HepG2 (cell line): Measurements from ENCODE around the gene SPAG7. TPM values are rescaled to one million over a fixed set of nuclear protein-coding genes. Genes with fewer than 3 reads are reported as not detected.

Experiments used
- CHD2 ChIP-seq: IDR thresholded peaks from 2 replicates; pipeline ENCODE4 v1.6.1; 2011; ENCODE audit warnings: low read depth, low read length, improper control_type of control experiment
- HNRNPK ChIP-seq: fragments of 200-400 bp; formaldehyde crosslinking; IDR thresholded peaks from 2 replicates; pipeline ENCODE4 v1.6.1; 2018; ENCODE audit warnings: low read length, low read depth, moderate library complexity, mild to moderate bottlenecking; ENCODE audit not compliant: poor library complexity, severe bottlenecking
- KLF9 ChIP-seq: IDR thresholded peaks from 2 replicates; pipeline ENCODE4 v1.6.1; 2016; ENCODE audit warnings: low read depth
- NR2F1 ChIP-seq, 2 experiments: fragments of 450-650 bp in 1 of 2; formaldehyde crosslinking in 1 of 2; IDR thresholded peaks; 2 replicates each; pipeline versions ENCODE4 v1.5.0 to v1.6.1; 2016 to 2020; ENCODE audit warnings: mild to moderate bottlenecking in 1 of 2, missing compliant biosample characterization in 1 of 2, missing genetic modification reagents in 1 of 2, moderate library complexity in 1 of 2
- PHF5A ChIP-seq: IDR thresholded peaks from one replicate; pipeline ENCODE4 v1.6.1; 2018; ENCODE audit warnings: low read depth, missing genetic modification reagents; ENCODE audit not compliant: unreplicated experiment
- POLR2G ChIP-seq: fragments of 200-400 bp; formaldehyde crosslinking; IDR thresholded peaks from 2 replicates; pipeline ENCODE4 v1.6.1; 2018; ENCODE audit warnings: mild to moderate bottlenecking, low read depth, low read length, moderate library complexity
- SIN3A ChIP-seq: IDR thresholded peaks from 2 replicates; pipeline ENCODE4 v1.6.1; 2011; ENCODE audit warnings: low read depth, mild to moderate bottlenecking, control low read depth, low read length, borderline replicate concordance
- SIX1 ChIP-seq: sonication (generic); formaldehyde crosslinking; IDR thresholded peaks from 2 replicates; pipeline ENCODE4 v1.4.0; 2020; ENCODE audit warnings: missing genetic modification reagents, borderline replicate concordance
- SYNCRIP ChIP-seq: fragments of 200-400 bp; formaldehyde crosslinking; IDR thresholded peaks from 2 replicates; pipeline ENCODE4 v1.6.1; 2018; ENCODE audit warnings: mild to moderate bottlenecking, low read depth, low read length; ENCODE audit not compliant: insufficient read depth
- TARDBP ChIP-seq: sonication (generic); formaldehyde crosslinking; IDR thresholded peaks from 2 replicates; pipeline ENCODE4 v1.8.0; 2022; ENCODE audit warnings: mild to moderate bottlenecking, missing genetic modification reagents
- TEAD3 ChIP-seq: optimal IDR thresholded peaks from 2 replicates; pipeline ENCODE3; 2016; ENCODE audit warnings: borderline replicate concordance
- YEATS2 ChIP-seq: sonication (generic); formaldehyde crosslinking; IDR thresholded peaks from 2 replicates; pipeline ENCODE4 v1.4.0; 2020; ENCODE audit warnings: missing genetic modification reagents, borderline replicate concordance
- ZBTB7A ChIP-seq: sonication (generic); formaldehyde crosslinking; IDR thresholded peaks from 2 replicates; pipeline ENCODE4 v1.8.0; 2022; ENCODE audit warnings: mild to moderate bottlenecking, missing genetic modification reagents
- ZFP36 ChIP-seq: fragments of 150-350 bp; IDR thresholded peaks from 2 replicates; pipeline ENCODE4 v1.6.1; 2018; ENCODE audit warnings: borderline replicate concordance, low read length, low read depth; ENCODE audit not compliant: partially characterized antibody
- ZNF24 ChIP-seq: fragments of 450-650 bp; IDR thresholded peaks from 2 replicates; pipeline ENCODE4 v1.6.1; 2017; ENCODE audit warnings: antibody characterized with exemption, mild to moderate bottlenecking
- ZNF251 ChIP-seq: sonication (generic); formaldehyde crosslinking; IDR thresholded peaks from 2 replicates; pipeline ENCODE4 v1.9.0; 2021; ENCODE audit warnings: mild to moderate bottlenecking, missing genetic modification reagents
- ZNF263 ChIP-seq: sonication (generic); formaldehyde crosslinking; IDR thresholded peaks from 2 replicates; pipeline ENCODE4 v1.4.0; 2020; ENCODE audit warnings: missing genetic modification reagents
- ZNF430 ChIP-seq: sonication (generic); formaldehyde crosslinking; IDR thresholded peaks from 2 replicates; pipeline ENCODE4 v1.9.0; 2021; ENCODE audit warnings: mild to moderate bottlenecking, missing genetic modification reagents
- ZNF451 ChIP-seq: sonication (generic); formaldehyde crosslinking; IDR thresholded peaks from 2 replicates; pipeline ENCODE4 v1.5.0; 2020; ENCODE audit warnings: mild to moderate bottlenecking, missing genetic modification reagents
- ZNF460 ChIP-seq: sonication (generic); formaldehyde crosslinking; IDR thresholded peaks from 2 replicates; pipeline ENCODE4 v1.5.1; 2020; ENCODE audit warnings: missing genetic modification reagents, mild to moderate bottlenecking, borderline replicate concordance
- ZNF550 ChIP-seq: sonication (generic); formaldehyde crosslinking; IDR thresholded peaks from 2 replicates; pipeline ENCODE4 v1.4.0; 2020; ENCODE audit warnings: mild to moderate bottlenecking, missing genetic modification reagents, borderline replicate concordance
- ZNF563 ChIP-seq: sonication (generic); formaldehyde crosslinking; IDR thresholded peaks from 2 replicates; pipeline ENCODE4 v1.8.0; 2022; ENCODE audit warnings: mild to moderate bottlenecking, moderate library complexity, missing genetic modification reagents
- ZNF572 ChIP-seq: sonication (generic); formaldehyde crosslinking; IDR thresholded peaks from 2 replicates; pipeline ENCODE4 v1.5.1; 2020; ENCODE audit warnings: mild to moderate bottlenecking, missing genetic modification reagents
- ZNF629 ChIP-seq: sonication (generic); formaldehyde crosslinking; conservative IDR thresholded peaks from 2 replicates; pipeline ENCODE4 v1.5.0; 2020; ENCODE audit warnings: missing genetic modification reagents
- ZNF788 ChIP-seq: sonication (generic); formaldehyde crosslinking; IDR thresholded peaks from 2 replicates; pipeline ENCODE4 v1.5.0; 2020; ENCODE audit warnings: mild to moderate bottlenecking, missing genetic modification reagents, borderline replicate concordance
- ZNF879 ChIP-seq: sonication (generic); formaldehyde crosslinking; IDR thresholded peaks from 2 replicates; pipeline ENCODE4 v1.8.1; 2023; ENCODE audit warnings: missing genetic modification reagents
- polyA plus RNA-seq, 8 experiments: library from polyadenylated mRNA; depleted of rRNA in 3 of 8; stranded (reverse) in 7 of 8; unstranded in 1 of 8; fragments of >200 nt; fragmentation: Illumina TruSeq in 4 of 8; extraction: Trizol in 4 of 8; gene quantifications; 2 replicates each; pipeline versions ENCODE4 v1.2.1 to v1.2.3, GENCODE V29; 2011 to 2016; ENCODE audit warnings: low read depth in 4 of 8, missing spikeins in 1 of 8, mixed read lengths in 1 of 8; ENCODE audit not compliant: insufficient read depth in 1 of 8
- total RNA-seq, 5 experiments: library from RNA; depleted of rRNA; stranded (reverse); fragments of >200 nt; fragmentation: Illumina TruSeq; extraction: Trizol; gene quantifications; 2 replicates each; pipeline ENCODE4 v1.2.3, GENCODE V29; 2016; ENCODE audit warnings: low read depth in 1 of 5
- TF ChIP-seq, protein P1 (sequence below): sonication (generic); formaldehyde crosslinking; IDR thresholded peaks from 2 replicates; pipeline ENCODE4 v1.5.1; 2020; ENCODE audit warnings: mild to moderate bottlenecking, missing genetic modification reagents, borderline replicate concordance

The SPAG7 gene
- total and polyA plus RNA-seq, 2 of the 13 experiments (the other 11 are each of a cell fraction or from before 2014, with no cell fraction given): 51.0 to 59.0 TPM

DNA sequence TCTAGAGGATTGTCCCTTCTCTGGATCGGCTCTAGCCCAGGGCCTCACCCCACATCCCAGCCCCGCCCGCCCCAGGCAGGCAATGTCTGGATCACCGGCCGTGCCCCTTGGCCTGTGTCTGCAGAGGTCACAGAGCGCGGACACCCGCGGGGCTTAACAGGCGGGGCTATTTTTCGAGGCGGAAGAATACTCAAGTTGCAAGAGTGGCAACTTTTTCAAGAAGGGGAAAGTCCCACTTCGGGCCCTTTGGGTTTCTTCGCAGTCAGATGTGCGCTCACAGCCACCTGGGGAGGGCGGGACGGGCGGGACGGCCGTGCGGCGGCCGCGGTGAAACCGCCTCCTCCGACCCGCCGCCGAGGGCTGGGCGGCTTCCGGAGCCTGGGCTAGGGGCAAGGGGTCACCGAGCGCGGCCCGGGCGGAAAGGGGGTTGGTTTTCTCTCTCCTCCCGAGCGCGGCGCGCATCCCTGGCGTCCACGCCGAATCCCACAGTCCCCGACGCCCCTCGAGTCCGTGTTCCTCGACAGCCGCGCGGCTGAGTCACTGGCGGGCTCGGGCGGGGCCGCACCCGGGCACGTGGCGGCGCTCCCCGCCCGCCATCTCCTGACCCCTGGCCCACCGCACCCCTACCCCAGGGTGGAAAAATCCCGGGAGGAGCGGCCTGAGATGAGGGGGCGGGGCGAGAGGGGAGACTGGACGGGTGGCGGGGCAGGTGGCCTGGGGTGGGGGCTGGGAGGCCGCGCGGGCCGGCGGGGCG, 18.1 kb downstream of the SPAG7 start (continued):
- TF ChIP-seq, protein P1, sequence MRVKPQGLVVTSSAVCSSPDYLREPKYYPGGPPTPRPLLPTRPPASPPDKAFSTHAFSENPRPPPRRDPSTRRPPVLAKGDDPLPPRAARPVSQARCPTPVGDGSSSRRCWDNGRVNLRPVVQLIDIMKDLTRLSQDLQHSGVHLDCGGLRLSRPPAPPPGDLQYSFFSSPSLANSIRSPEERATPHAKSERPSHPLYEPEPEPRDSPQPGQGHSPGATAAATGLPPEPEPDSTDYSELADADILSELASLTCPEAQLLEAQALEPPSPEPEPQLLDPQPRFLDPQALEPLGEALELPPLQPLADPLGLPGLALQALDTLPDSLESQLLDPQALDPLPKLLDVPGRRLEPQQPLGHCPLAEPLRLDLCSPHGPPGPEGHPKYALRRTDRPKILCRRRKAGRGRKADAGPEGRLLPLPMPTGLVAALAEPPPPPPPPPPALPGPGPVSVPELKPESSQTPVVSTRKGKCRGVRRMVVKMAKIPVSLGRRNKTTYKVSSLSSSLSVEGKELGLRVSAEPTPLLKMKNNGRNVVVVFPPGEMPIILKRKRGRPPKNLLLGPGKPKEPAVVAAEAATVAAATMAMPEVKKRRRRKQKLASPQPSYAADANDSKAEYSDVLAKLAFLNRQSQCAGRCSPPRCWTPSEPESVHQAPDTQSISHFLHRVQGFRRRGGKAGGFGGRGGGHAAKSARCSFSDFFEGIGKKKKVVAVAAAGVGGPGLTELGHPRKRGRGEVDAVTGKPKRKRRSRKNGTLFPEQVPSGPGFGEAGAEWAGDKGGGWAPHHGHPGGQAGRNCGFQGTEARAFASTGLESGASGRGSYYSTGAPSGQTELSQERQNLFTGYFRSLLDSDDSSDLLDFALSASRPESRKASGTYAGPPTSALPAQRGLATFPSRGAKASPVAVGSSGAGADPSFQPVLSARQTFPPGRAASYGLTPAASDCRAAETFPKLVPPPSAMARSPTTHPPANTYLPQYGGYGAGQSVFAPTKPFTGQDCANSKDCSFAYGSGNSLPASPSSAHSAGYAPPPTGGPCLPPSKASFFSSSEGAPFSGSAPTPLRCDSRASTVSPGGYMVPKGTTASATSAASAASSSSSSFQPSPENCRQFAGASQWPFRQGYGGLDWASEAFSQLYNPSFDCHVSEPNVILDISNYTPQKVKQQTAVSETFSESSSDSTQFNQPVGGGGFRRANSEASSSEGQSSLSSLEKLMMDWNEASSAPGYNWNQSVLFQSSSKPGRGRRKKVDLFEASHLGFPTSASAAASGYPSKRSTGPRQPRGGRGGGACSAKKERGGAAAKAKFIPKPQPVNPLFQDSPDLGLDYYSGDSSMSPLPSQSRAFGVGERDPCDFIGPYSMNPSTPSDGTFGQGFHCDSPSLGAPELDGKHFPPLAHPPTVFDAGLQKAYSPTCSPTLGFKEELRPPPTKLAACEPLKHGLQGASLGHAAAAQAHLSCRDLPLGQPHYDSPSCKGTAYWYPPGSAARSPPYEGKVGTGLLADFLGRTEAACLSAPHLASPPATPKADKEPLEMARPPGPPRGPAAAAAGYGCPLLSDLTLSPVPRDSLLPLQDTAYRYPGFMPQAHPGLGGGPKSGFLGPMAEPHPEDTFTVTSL (CRISPR knock-in tag): no peak
- TF ChIP-seq SYNCRIP (no peak), TEAD3 (CRISPR knock-in tag) (peak; percentile 31), TARDBP (CRISPR knock-in tag) (0 out of 2 replicates have a peak, but pooled peaks have one; percentile 30), ZFP36 (no peak), POLR2G (peak; percentile 76), CHD2 (no peak; the same call in 1 of the 2 replicates), ZNF879 (no peak), ZNF451 (CRISPR knock-in tag) (peak; percentile 25; the same call in 1 of the 2 replicates), PHF5A (CRISPR knock-in tag) (no peak), SIX1 (no peak), ZNF550 (CRISPR knock-in tag) (no peak), SIN3A (no peak), ZNF788 (CRISPR knock-in tag) (no peak), ZNF24 (no peak), NR2F1 (CRISPR knock-in tag; IDR thresholded peaks at IDR 0.05) (peak; percentile 71 to 91), YEATS2 (CRISPR knock-in tag) (no peak), ZNF563 (CRISPR knock-in tag) (peak; percentile 89), ZBTB7A (CRISPR knock-in tag) (peak; percentile 50; the same call in 1 of the 2 replicates), ZNF460 (CRISPR knock-in tag) (peak; percentile 13; the same call in 1 of the 2 replicates), ZNF263 (CRISPR knock-in tag) (no peak), ZNF629 (CRISPR knock-in tag) (no peak), ZNF251 (CRISPR knock-in tag) (no peak), KLF9 (no peak), HNRNPK (peak; percentile 89), ZNF572 (CRISPR knock-in tag) (no peak), ZNF430 (CRISPR knock-in tag) (peak; percentile 79)
